Subcutaneous adipose tissue (tissue), 4 donors: ENCODE results near the gene CBX6. TPM values are rescaled to one million over a fixed set of nuclear protein-coding genes. Genes with fewer than 3 reads are reported as not detected.

ENCODE experiments used
- CTCF ChIP-seq: fragments of 450-650 bp; IDR thresholded peaks from one replicate; pipeline ENCODE4 v1.5.1; 2016; ENCODE audit warnings: low read depth, mild to moderate bottlenecking, control low read depth, antibody characterized with exemption, moderate library complexity
- total RNA-seq, 4 donors: library from RNA; depleted of rRNA; stranded (reverse); fragments of >200 nt; gene quantifications; one replicate each; pipeline ENCODE4 v1.1.0, GENCODE V29; 2016

Gene CBX6
- total RNA-seq, 4 donors from 2014 or later: 9.3 to 28.8 (median 15.9) TPM

- TF ChIP-seq CTCF: no peak
These were observed 9.4 kb downstream of the CBX6 start for GRCh38 chr22:38862375-38863329.

GRCh38 chr22:38861927-38862326 lies 10.1 kb downstream of the CBX6 start:
- TF ChIP-seq CTCF: no peak

- TF ChIP-seq CTCF: no peak
These were observed 10.7 kb downstream of the CBX6 start for GRCh38 chr22:38861170-38861876.

- TF ChIP-seq CTCF: no peak
These were observed 11.5 kb downstream of the CBX6 start for GRCh38 chr22:38860283-38861169.

GRCh38 chr22:38859581-38860282 lies 12.3 kb downstream of the CBX6 start:
- TF ChIP-seq CTCF: no peak

- no peak for TF ChIP-seq CTCF
These were observed 13.5 kb downstream of the CBX6 start for GRCh38 chr22:38858492-38858891.
